ENCODE data around the gene TBC1D14. TPM values are rescaled to one million over a fixed set of nuclear protein-coding genes. Genes with fewer than 3 reads are reported as not detected.

The TBC1D14 gene
- total RNA-seq, 1 experiment from 2014 or later, result 54.0 TPM

- intact Hi-C loops (cut with micrococcal nuclease; ENCODE audit: unreplicated experiment), result loop anchor here (2.0 kb wide), 1 partner anchor 93 kb away; the partner anchor contains the start of gene KIAA0232
- no peak overlapping the region for H3K27ac Mint-ChIP-seq (ENCODE audit: unreplicated experiment)
- Histone ChIP-seq H3K4me1 (no peaks in the 10 kb centered on the region), H3K27me3 (replicated peaks; ENCODE audit: control insufficient read depth, insufficient read depth, low read length) (no peaks in the 10 kb centered on the region), H3K9me3 (no peaks in the 10 kb centered on the region), H3K4me3 (ENCODE audit: low read depth, low read length) (no peak overlapping the region), H3K36me3 (ENCODE audit: control insufficient read depth, insufficient read depth, low read length) (peaks cover 2% of the 10 kb centered on the region)
- ChIA-PET CTCF (no interaction called here), POLR2A (no interaction called here)
- H3K27me3 Mint-ChIP-seq (ENCODE audit: insufficient read depth, unreplicated experiment), result no peaks in the 10 kb centered on the region
- no peaks in the 10 kb centered on the region for H3K9me3 Mint-ChIP-seq (ENCODE audit: unreplicated experiment)
- DNase-seq, result no peak
- BruUV-seq (replicated peaks), result no TSS peak
- no peak overlapping the region for H3K4me3 Mint-ChIP-seq (ENCODE audit: unreplicated experiment)
- peaks cover 55% of the 10 kb centered on the region for H3K36me3 Mint-ChIP-seq (ENCODE audit: insufficient read depth, unreplicated experiment)
- H3K4me1 Mint-ChIP-seq (ENCODE audit: low read depth, unreplicated experiment), result no peaks in the 10 kb centered on the region
- TF ChIP-seq CTCF (IDR thresholded peaks at IDR 0.05; ENCODE audit: insufficient read depth in 1 of 2, low read depth in 1 of 2, low read length in 1 of 2, severe bottlenecking in 1 of 2, unreplicated experiment in 1 of 2), result no peak
Measured at GRCh38 chr4:6875431-6875831, 34.2 kb upstream of the TBC1D14 start.

- Histone ChIP-seq H3K4me3 (ENCODE audit: low read depth, low read length) (no peak overlapping the region), H3K27me3 (replicated peaks; ENCODE audit: control insufficient read depth, insufficient read depth, low read length) (no peaks in the 10 kb centered on the region), H3K4me1 (no peaks in the 10 kb centered on the region), H3K9me3 (no peaks in the 10 kb centered on the region), H3K36me3 (ENCODE audit: control insufficient read depth, insufficient read depth, low read length) (peaks cover 2% of the 10 kb centered on the region)
- CTCF ChIA-PET, result interaction anchor here (0.6 kb wide), 1 partner anchor 191 kb away, joined by 3 read pairs; the partner anchor contains the start of gene GRPEL1
- Mint-ChIP-seq H3K4me3 (ENCODE audit: unreplicated experiment) (no peak overlapping the region), H3K4me1 (ENCODE audit: low read depth, unreplicated experiment) (no peaks in the 10 kb centered on the region), H3K27me3 (ENCODE audit: insufficient read depth, unreplicated experiment) (no peaks in the 10 kb centered on the region), H3K9me3 (ENCODE audit: unreplicated experiment) (no peaks in the 10 kb centered on the region), H3K27ac (ENCODE audit: unreplicated experiment) (no peak overlapping the region), H3K36me3 (ENCODE audit: insufficient read depth, unreplicated experiment) (peaks cover 64% of the 10 kb centered on the region)
- no TSS peak for BruUV-seq (replicated peaks)
- DNase-seq, result no peak
- TF ChIP-seq CTCF (IDR thresholded peaks at IDR 0.05; ENCODE audit: insufficient read depth in 1 of 2, low read depth in 1 of 2, low read length in 1 of 2, severe bottlenecking in 1 of 2, unreplicated experiment in 1 of 2), result no peak
- POLR2A ChIA-PET, result no interaction called here
- intact Hi-C loops (cut with micrococcal nuclease; ENCODE audit: unreplicated experiment), result no loop called here
Measured at GRCh38 chr4:6876440-6876839, 33.2 kb upstream of the TBC1D14 start.

GRCh38 chr4:6877067-6877466, 32.6 kb upstream of the TBC1D14 start:
- Mint-ChIP-seq H3K27me3 (ENCODE audit: insufficient read depth, unreplicated experiment) (no peaks in the 10 kb centered on the region), H3K27ac (ENCODE audit: unreplicated experiment) (no peak overlapping the region), H3K9me3 (ENCODE audit: unreplicated experiment) (no peaks in the 10 kb centered on the region), H3K36me3 (ENCODE audit: insufficient read depth, unreplicated experiment) (peaks cover 61% of the 10 kb centered on the region), H3K4me3 (ENCODE audit: unreplicated experiment) (no peak overlapping the region), H3K4me1 (ENCODE audit: low read depth, unreplicated experiment) (no peaks in the 10 kb centered on the region)
- Histone ChIP-seq H3K27me3 (replicated peaks; ENCODE audit: control insufficient read depth, insufficient read depth, low read length) (no peaks in the 10 kb centered on the region), H3K4me3 (ENCODE audit: low read depth, low read length) (no peak overlapping the region), H3K36me3 (ENCODE audit: control insufficient read depth, insufficient read depth, low read length) (peaks cover 2% of the 10 kb centered on the region), H3K9me3 (no peaks in the 10 kb centered on the region), H3K4me1 (no peaks in the 10 kb centered on the region)
- no peak for DNase-seq
- POLR2A ChIA-PET, result interaction anchor here (0.5 kb wide), 1 partner anchor 215 kb away, joined by 7 read pairs; no protein-coding TSS in a partner anchor
- CTCF ChIA-PET, result no interaction called here
- no peak for TF ChIP-seq CTCF (IDR thresholded peaks at IDR 0.05; ENCODE audit: insufficient read depth in 1 of 2, low read depth in 1 of 2, low read length in 1 of 2, severe bottlenecking in 1 of 2, unreplicated experiment in 1 of 2)
- BruUV-seq (replicated peaks), result no TSS peak
- intact Hi-C loops (cut with micrococcal nuclease; ENCODE audit: unreplicated experiment), result no loop called here
